ENCODE measurements around the gene IL1RAPL2.
"Not testable (repeated sequence)": the region's sequence is repeated elsewhere in the genome, so short reads cannot be mapped to it uniquely, and the experiment has no call there.

Gene IL1RAPL2

DNA sequence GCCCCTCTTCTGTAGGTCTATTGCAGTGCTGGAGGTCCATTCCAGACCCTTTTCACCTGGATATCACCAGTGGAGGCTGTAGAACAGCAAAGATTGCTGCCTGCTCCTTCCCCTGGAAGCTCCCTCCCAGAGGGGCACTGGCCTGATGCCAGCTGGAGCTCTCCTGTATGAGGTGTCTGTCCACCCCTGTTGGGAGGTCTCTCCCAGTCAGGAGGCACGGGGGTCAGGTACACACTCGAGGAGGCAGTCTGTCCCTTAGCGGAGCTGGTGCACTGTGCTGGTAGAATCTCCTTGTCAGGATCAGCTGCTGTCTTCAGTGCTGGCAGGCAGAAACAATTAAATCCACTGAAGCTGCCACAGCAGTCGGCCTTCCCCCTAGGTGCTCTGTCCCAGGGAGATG lies 276.6 kb downstream of the IL1RAPL2 start:
- no peak for DNase-seq (ENCODE audit: low spot score in 2 of 2)
- H3K27me3 ChIP-seq (ENCODE audit: low read depth): no peaks in the 10 kb centered on the region
- no peaks in the 10 kb centered on the region for H3K36me3 ChIP-seq (replicated peaks)
- no peaks in the 10 kb centered on the region for H3K4me1 ChIP-seq
- in situ Hi-C loops (cut with MboI; ENCODE audit: low sequenced_read_pairs): no loop called here
- no peak overlapping the region for H3K4me3 ChIP-seq
- H3K9me3 ChIP-seq: no peaks in the 10 kb centered on the region

DNA sequence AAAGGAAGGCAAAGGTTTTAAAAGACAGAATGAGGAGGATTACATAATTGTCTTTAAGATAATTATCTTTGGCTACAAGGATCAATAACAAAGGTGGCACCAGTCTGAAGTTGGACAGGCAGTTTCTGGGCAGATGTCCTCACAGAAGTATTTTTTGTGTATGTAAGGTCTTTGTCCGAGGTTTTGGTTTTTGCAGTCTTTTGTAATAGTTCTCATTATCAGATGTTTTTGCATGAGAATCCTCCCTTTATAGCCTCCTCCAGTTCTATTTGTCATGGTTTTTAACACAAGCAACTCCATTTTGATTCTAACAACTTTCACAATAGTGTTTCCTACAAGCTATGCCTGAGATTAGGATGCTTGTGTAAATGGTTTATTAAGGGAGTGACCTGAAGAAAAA lies 286.2 kb downstream of the IL1RAPL2 start:
- Histone ChIP-seq H3K4me1 (peaks cover 38% of the 10 kb centered on the region), H3K27me3 (ENCODE audit: low read depth) (no peaks in the 10 kb centered on the region), H3K4me3 (no peak overlapping the region), H3K36me3 (replicated peaks) (no peaks in the 10 kb centered on the region), H3K9me3 (no peaks in the 10 kb centered on the region)
- in situ Hi-C loops (cut with MboI; ENCODE audit: low sequenced_read_pairs): no loop called here
- DNase-seq (ENCODE audit: low spot score in 2 of 2): peak; percentile 56 to 90

DNA sequence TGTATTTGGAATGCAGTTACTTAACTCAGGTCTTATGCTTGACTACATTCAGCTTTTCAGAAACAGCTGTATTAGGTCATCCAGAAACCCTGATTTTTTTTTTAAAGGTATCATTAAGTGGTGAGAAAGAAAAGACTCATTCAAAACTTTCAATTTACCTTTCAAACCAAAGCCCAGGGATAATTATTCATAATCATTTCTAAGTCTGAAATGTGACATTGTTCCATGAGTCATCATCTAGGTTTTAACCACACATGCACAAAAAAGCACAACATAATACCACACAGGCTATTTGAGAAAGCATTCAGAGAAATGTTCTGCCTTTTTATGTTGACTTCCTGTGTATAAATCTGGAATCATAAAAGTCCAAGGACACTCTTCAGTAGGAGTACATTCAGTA lies 288.2 kb downstream of the IL1RAPL2 start:
- DNase-seq (ENCODE audit: low spot score in 2 of 2): peak in 1 of 2 experiments; percentile 21
- Histone ChIP-seq H3K4me3 (no peak overlapping the region), H3K4me1 (peaks cover 38% of the 10 kb centered on the region), H3K9me3 (no peaks in the 10 kb centered on the region), H3K36me3 (replicated peaks) (no peaks in the 10 kb centered on the region), H3K27me3 (ENCODE audit: low read depth) (no peaks in the 10 kb centered on the region)
- in situ Hi-C loops (cut with MboI; ENCODE audit: low sequenced_read_pairs): no loop called here

DNA sequence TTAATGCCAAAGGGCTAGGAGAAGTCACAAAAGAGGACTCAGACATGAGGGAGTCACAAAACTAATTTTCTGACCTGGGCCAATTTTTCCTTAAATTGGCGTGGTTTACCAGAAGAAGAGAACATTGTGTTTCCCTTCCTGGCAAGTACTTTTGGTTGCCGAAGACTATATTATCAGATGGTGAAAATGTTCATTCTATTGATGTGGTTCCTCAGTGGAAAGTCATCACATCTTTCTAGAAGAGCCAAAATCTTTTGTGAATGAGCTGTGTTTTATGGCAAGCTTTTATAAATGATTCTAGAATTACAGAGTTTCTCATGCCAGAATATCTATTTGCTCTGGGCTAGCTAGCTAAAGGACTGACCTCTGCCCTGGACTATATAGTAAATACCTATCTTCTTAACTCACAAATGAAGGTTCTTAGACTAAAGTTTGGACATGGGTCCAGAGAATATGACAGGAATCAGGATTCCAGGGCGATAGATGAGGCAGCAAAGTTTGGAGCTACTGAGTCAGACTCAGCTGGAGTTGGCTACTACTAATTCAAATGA lies 288.9 kb downstream of the IL1RAPL2 start:
- in situ Hi-C loops (cut with MboI; ENCODE audit: low sequenced_read_pairs): no loop called here
- H3K36me3 ChIP-seq (replicated peaks): no peaks in the 10 kb centered on the region
- DNase-seq (ENCODE audit: low spot score in 2 of 2): no peak

DNA sequence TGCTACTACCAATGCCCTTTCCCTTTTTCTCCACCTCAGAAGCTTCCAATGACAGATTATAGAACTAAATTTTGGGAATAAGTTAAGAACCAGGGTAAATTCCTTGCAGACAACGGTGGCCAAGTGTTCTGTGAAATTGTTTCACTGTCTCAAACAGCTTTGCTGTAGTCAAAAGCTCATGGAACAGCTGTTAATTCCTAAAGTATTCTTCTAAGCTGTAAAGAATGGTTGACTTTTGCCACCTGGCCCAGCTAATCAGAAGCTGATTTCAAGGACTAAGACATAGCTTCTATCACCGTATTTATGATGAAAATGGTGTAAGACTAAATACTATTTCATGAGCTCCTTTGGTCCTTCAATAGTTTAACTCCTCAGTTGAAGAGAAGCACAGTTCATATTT lies 297.5 kb downstream of the IL1RAPL2 start:
- Histone ChIP-seq H3K4me3 (no peak overlapping the region), H3K4me1 (no peaks in the 10 kb centered on the region), H3K36me3 (replicated peaks) (no peaks in the 10 kb centered on the region), H3K9me3 (no peaks in the 10 kb centered on the region), H3K27me3 (ENCODE audit: low read depth) (no peaks in the 10 kb centered on the region)
- DNase-seq (ENCODE audit: low spot score in 2 of 2): no peak
- in situ Hi-C loops (cut with MboI; ENCODE audit: low sequenced_read_pairs): no loop called here

More for the DNA sequence above, 288.9 kb downstream of the IL1RAPL2 start:
- Histone ChIP-seq H3K4me1 (peaks cover 38% of the 10 kb centered on the region), H3K4me3 (no peak overlapping the region), H3K9me3 (no peaks in the 10 kb centered on the region), H3K27me3 (ENCODE audit: low read depth) (no peaks in the 10 kb centered on the region)

DNA sequence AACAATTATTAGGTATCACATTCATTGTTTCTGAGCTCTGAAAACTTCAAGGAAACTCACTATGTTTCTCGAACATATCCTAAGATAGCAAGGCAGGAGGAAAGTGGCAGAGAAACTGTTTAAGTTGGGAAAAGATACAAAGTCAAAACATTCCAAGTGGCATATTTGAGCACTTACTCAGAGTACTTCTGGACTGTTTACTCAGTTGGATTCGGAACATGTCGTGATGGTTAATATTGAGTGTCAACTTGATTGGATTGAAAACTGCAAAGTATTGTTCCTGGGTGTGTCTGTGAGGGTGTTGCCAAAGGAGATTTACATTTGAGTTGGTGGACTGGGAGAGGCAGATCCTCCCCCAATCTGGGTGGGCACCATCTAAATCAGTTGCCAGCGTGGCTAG lies 298.3 kb downstream of the IL1RAPL2 start:
- Histone ChIP-seq H3K4me1 (no peaks in the 10 kb centered on the region), H3K36me3 (replicated peaks) (no peaks in the 10 kb centered on the region), H3K4me3 (no peak overlapping the region), H3K9me3 (no peaks in the 10 kb centered on the region), H3K27me3 (ENCODE audit: low read depth) (no peaks in the 10 kb centered on the region)
- in situ Hi-C loops (cut with MboI; ENCODE audit: low sequenced_read_pairs): no loop called here
- DNase-seq (ENCODE audit: low spot score in 2 of 2): no peak

DNA sequence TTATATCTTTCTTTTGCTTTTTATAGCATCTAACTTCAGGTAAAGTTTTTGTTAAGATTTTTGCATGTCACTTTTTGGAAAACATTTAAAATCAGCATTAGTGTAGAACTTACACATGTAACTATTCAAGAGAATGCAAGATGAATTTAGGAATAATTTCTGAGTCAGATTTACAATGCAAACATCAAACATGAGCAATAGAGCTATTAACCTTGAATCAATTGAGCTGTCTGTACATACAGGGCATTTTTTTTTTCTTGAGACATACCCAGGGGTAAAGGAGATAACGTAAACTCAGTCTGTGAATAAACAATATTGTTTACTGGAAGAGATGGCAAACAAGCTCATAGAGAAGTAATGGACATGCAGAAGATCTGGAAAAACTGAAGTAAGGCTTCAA lies 311.5 kb downstream of the IL1RAPL2 start:
- no peak for DNase-seq (ENCODE audit: low spot score in 2 of 2)
- H3K4me1 ChIP-seq: no peaks in the 10 kb centered on the region
- H3K9me3 ChIP-seq: no peaks in the 10 kb centered on the region
- H3K36me3 ChIP-seq (replicated peaks): no peaks in the 10 kb centered on the region
- H3K27me3 ChIP-seq (ENCODE audit: low read depth): no peaks in the 10 kb centered on the region
- in situ Hi-C loops (cut with MboI; ENCODE audit: low sequenced_read_pairs): no loop called here
- no peak overlapping the region for H3K4me3 ChIP-seq

DNA sequence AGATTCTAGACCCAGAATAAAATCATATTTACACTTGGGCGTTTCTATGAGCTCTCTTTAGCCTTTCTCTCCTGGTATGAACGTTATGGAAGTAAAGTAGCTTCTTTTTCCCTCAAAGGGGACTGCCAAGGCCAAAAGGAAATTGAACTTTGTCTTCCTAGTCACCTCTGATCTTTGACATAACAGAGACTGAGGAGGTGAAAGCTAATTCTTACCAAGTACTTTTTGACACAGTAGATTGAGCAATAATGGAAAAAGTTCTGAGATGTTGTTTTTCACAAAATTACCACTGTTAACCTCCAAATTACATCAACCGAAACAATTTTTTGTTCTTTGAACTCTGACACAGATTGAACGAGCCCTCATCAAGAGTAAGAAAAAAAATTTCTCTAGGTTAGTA lies 336.1 kb downstream of the IL1RAPL2 start:
- in situ Hi-C loops (cut with MboI; ENCODE audit: low sequenced_read_pairs): no loop called here
- Histone ChIP-seq H3K4me3 (no peak overlapping the region), H3K36me3 (replicated peaks) (no peaks in the 10 kb centered on the region), H3K4me1 (no peaks in the 10 kb centered on the region), H3K27me3 (ENCODE audit: low read depth) (no peaks in the 10 kb centered on the region), H3K9me3 (no peaks in the 10 kb centered on the region)
- no peak for DNase-seq (ENCODE audit: low spot score in 2 of 2)

DNA sequence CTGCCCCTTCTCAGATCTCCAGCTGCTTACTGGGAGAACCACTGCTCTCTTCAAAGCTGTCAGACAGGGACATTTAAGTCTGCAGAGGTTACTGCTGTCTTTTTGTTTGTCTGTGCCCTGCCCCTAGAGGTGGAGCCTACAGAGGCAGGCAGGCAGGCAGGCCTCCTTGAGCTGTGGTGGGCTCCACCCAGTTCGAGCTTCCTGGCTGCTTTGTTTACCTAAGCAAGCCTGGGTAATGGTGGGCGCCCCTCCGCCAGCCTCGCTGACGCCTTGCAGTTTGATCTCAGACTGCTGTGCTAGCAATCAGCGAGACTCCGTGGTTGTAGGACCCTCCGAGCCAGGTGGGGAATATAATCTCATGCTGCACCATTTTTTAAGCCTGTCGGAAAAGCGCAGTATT lies 343.7 kb downstream of the IL1RAPL2 start:
- H3K4me3 ChIP-seq; H3K36me3 ChIP-seq (replicated peaks); in situ Hi-C loops (cut with MboI; ENCODE audit: low sequenced_read_pairs); H3K9me3 ChIP-seq; H3K27me3 ChIP-seq (ENCODE audit: low read depth); H3K4me1 ChIP-seq; DNase-seq (ENCODE audit: low spot score in 2 of 2): not testable (repeated sequence)

DNA sequence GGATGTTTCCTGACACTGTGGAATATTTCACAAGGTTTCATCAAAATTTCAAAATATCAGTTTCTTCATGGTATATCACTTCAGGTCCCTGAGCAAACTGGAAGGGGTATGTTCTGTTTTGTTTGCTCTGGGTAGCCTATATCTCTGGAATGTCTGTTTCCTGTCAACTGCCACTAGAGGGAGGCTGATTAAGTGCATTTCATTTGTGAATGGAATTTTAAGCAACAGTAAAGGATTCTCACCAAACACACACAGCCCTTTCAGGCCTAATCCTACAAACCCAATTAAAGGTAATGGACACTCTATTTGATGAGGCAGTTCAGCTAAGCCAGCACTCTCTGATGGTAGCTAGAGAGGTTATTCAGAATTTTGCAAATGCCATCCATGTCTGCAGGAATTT lies 347.3 kb downstream of the IL1RAPL2 start:
- Histone ChIP-seq H3K4me1 (peaks cover 3% of the 10 kb centered on the region; the same call in 1 of the 2 replicates), H3K4me3 (no peak overlapping the region), H3K36me3 (replicated peaks) (no peaks in the 10 kb centered on the region), H3K9me3 (no peaks in the 10 kb centered on the region), H3K27me3 (ENCODE audit: low read depth) (no peaks in the 10 kb centered on the region)
- DNase-seq (ENCODE audit: low spot score in 2 of 2): peak; percentile 10 to 58
- in situ Hi-C loops (cut with MboI; ENCODE audit: low sequenced_read_pairs): no loop called here

DNA sequence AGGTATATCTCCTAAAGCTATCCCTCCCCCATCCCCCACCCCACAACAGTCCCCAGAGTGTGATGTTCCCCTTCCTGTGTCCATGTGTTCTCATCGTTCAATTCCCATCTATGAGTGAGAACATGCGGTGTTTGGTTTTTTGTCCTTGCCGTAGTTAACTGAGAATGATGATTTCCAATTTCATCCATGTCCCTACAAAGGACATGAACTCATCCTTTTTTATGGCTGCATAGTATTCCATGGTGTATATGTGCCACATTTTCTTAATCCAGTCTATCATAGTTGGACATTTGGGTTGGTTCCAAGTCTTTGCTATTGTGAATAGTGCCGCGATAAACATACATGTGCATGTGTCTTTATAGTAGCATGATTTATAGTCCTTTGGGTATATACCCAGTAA lies 348.7 kb downstream of the IL1RAPL2 start:
- H3K36me3 ChIP-seq (replicated peaks); in situ Hi-C loops (cut with MboI; ENCODE audit: low sequenced_read_pairs); H3K27me3 ChIP-seq (ENCODE audit: low read depth); DNase-seq (ENCODE audit: low spot score in 2 of 2); H3K4me3 ChIP-seq; H3K4me1 ChIP-seq; H3K9me3 ChIP-seq: not testable (repeated sequence)

DNA sequence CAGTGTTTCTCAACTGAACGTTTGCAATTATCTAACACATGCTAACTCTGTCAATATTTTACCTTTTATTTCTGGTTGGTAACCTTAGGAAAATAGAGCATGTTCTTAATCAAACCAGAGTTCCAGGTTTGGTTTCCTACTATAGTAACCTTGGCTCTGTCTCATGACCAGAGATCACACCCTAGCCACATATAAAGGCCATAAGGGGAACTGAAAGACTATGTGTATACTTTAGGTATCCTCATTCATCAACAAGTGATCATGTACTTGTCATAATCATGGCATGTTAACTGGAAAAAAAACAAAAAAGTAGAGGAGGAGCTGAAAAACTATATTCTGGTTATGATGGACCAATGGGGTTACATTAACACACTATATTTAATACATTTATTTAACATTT lies 352.1 kb downstream of the IL1RAPL2 start:
- in situ Hi-C loops (cut with MboI; ENCODE audit: low sequenced_read_pairs): no loop called here
- Histone ChIP-seq H3K36me3 (replicated peaks) (no peaks in the 10 kb centered on the region), H3K4me1 (peaks cover 3% of the 10 kb centered on the region; the same call in 1 of the 2 replicates), H3K4me3 (no peak overlapping the region), H3K27me3 (ENCODE audit: low read depth) (no peaks in the 10 kb centered on the region), H3K9me3 (no peaks in the 10 kb centered on the region)
- no peak for DNase-seq (ENCODE audit: low spot score in 2 of 2)

DNA sequence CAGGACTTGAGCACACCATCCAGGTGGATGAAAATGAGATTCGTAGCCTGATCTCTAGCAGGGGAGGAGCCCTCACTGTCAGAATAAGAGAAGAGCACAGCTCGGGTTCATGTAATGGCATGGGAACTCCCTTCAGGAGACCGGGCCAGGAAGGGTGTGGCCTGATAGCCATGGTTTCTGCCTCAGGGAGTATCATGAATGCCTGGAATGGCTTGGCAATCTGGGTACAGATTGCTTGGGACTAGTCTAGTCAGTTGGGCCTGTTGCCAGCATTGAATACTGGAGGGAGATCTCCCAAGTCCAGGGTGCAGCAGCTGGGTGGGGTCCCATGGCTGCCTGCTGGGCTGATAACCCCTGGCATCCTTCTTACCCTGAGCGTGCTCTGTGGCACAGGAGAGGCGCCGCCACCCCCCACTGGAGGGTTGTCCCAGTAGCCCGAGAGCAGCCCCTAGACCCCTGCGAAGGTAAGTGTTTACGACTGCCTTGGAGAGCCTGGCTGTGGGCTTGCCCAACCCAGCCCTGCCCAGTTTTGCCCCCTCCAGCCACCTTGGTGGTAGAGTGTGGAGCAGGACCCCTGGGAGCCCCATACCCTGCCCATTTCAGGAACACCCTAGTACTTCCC lies 355.7 kb downstream of the IL1RAPL2 start:
- in situ Hi-C loops (cut with MboI; ENCODE audit: low sequenced_read_pairs): loop anchor here (10.0 kb wide), 1 partner anchor 357 kb away; the partner anchor contains the start of gene IL1RAPL2
- H3K36me3 ChIP-seq (replicated peaks): no peaks in the 10 kb centered on the region
- no peaks in the 10 kb centered on the region for H3K9me3 ChIP-seq
- H3K4me3 ChIP-seq: no peak overlapping the region
- no peak for DNase-seq (ENCODE audit: low spot score in 2 of 2)
- 0 out of 2 replicates have a peak, but pooled peaks cover 2% of the 10 kb centered on the region for H3K27me3 ChIP-seq (ENCODE audit: low read depth)
- H3K4me1 ChIP-seq: no peaks in the 10 kb centered on the region

DNA sequence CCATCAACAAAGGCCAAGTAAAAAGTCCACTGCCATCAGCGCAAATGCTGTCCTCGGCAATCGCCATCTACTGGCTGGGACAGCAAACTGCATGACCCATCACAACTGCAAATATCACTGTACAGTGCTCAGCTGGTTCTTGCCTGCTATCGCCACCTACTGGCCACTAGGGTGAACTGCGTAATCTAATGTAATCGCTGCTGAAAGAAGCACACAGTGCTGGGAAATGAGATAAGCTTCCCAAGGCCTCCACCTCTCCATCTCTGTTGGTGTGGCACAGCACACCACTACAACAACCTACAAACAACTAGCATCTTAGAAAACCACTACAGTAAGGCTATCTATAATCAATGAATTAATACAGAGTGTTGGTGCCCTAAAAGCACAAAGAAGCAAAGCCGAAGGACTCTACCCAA lies 356.2 kb downstream of the IL1RAPL2 start:
- DNase-seq (ENCODE audit: low spot score in 2 of 2): peak; percentile 77 to 87
- Histone ChIP-seq H3K4me3 (no peak overlapping the region), H3K9me3 (no peaks in the 10 kb centered on the region), H3K4me1 (no peaks in the 10 kb centered on the region), H3K27me3 (ENCODE audit: low read depth) (0 out of 2 replicates have a peak, but pooled peaks cover 2% of the 10 kb centered on the region), H3K36me3 (replicated peaks) (no peaks in the 10 kb centered on the region)
- in situ Hi-C loops (cut with MboI; ENCODE audit: low sequenced_read_pairs): loop anchor here (10.0 kb wide), 1 partner anchor 357 kb away; the partner anchor contains the start of gene IL1RAPL2

Data from HAP-1 (cell line).